H1 (cell line): ENCODE results near the gene UMODL1. TPM values are rescaled to one million over a fixed set of nuclear protein-coding genes. Genes with fewer than 3 reads are reported as not detected.

Experiments used
- CTCF ChIA-PET: fragments of 300-600 bp; sonication (Branson Sonifier 250); formaldehyde crosslinking; loops from one replicate; lab custom pipeline; 2021; ENCODE audit not compliant: partially characterized antibody; lab: Charles Lee
- POLR2A ChIA-PET: fragments of 300-600 bp; sonication (Branson Sonifier 250); formaldehyde crosslinking; loops from one replicate; lab custom pipeline; 2021; ENCODE audit warnings: inconsistent platforms; ENCODE audit not compliant: partially characterized antibody; lab: Charles Lee
- DNase-seq, 2 experiments: peaks; one replicate each; pipeline versions ENCODE4 v3.0.0 to v3.0.0-alpha.2; 2010 to 2022; ENCODE audit warnings: low spot score in 2 of 2, low read depth in 1 of 2, mixed read lengths in 1 of 2
- FAIRE-seq: peaks from 2 replicates; lab custom pipeline; 2011; peaks lifted over from hg19 to GRCh38; lab: Jason Lieb, UNC
- H2AFZ ChIP-seq: 2 replicates; pipeline ENCODE4 v1.8.1; 2012; ENCODE audit warnings: low read length, inconsistent platforms
- H2AK5ac ChIP-seq: 2 replicates; pipeline ENCODE4 v1.6.1; 2013; ENCODE audit warnings: low read depth, low read length
- H2BK120ac ChIP-seq: replicated peaks from 2 replicates; pipeline ENCODE3; 2013; ENCODE audit warnings: low read depth, low read length, inconsistent platforms
- H2BK12ac ChIP-seq: 2 replicates; pipeline ENCODE4 v1.6.1; 2013; ENCODE audit warnings: low read depth, low read length
- H2BK15ac ChIP-seq: 2 replicates; pipeline ENCODE4 v1.6.1; 2013; ENCODE audit warnings: low read length
- H2BK20ac ChIP-seq: 2 replicates; pipeline ENCODE4 v1.6.1; 2013; ENCODE audit warnings: low read length
- H2BK5ac ChIP-seq: 2 replicates; pipeline ENCODE4 v1.6.1; 2013; ENCODE audit warnings: low read depth, low read length
- H3K14ac ChIP-seq: 2 replicates; pipeline ENCODE4 v1.6.1; 2013; ENCODE audit warnings: inconsistent platforms; ENCODE audit not compliant: insufficient read length
- H3K18ac ChIP-seq: 2 replicates; pipeline ENCODE4 v1.6.1; 2013; ENCODE audit warnings: low read length; ENCODE audit errors: extremely low read depth
- H3K23ac ChIP-seq: 2 replicates; pipeline ENCODE4 v1.6.1; 2013; ENCODE audit warnings: inconsistent platforms; ENCODE audit not compliant: insufficient read length
- H3K23me2 ChIP-seq: 2 replicates; pipeline ENCODE4 v1.6.1; 2013; ENCODE audit warnings: low read depth, low read length
- H3K27ac ChIP-seq: 2 replicates; pipeline ENCODE4 v1.6.1; 2011; ENCODE audit warnings: low read depth, low read length, inconsistent platforms
- H3K27me3 ChIP-seq, 4 experiments: replicated peaks in 1 of 4; 1 replicate in 1 of 4; 2 replicates in 3 of 4; pipeline versions ENCODE4 v1.6.1 to v1.8.1; 2011 to 2013; ENCODE audit warnings: low read length in 3 of 4, mild to moderate bottlenecking in 3 of 4, inconsistent platforms in 2 of 4, mixed read lengths in 2 of 4, moderate library complexity in 1 of 4; ENCODE audit not compliant: control insufficient read depth in 3 of 4, insufficient read depth in 3 of 4; ENCODE audit errors: extremely low read depth in 1 of 4
- H3K36me3 ChIP-seq, 4 experiments: 2 replicates each; pipeline versions ENCODE4 v1.6.1 to v1.8.1; 2011 to 2013; ENCODE audit warnings: mild to moderate bottlenecking in 4 of 4, low read length in 3 of 4, moderate library complexity in 2 of 4, control low read depth in 1 of 4, inconsistent platforms in 1 of 4; ENCODE audit not compliant: insufficient read depth in 4 of 4, control insufficient read depth in 2 of 4
- H3K4ac ChIP-seq: replicated peaks from 2 replicates; pipeline ENCODE3; 2013; ENCODE audit warnings: low read length, low read depth, mixed read lengths, inconsistent platforms; ENCODE audit not compliant: insufficient read length
- H3K4me1 ChIP-seq, 4 experiments: replicated peaks in 1 of 4; 1 replicate in 1 of 4; 2 replicates in 3 of 4; pipeline versions ENCODE4 v1.6.1 to v1.8.1; 2011 to 2013; ENCODE audit warnings: low read length in 3 of 4, inconsistent platforms in 2 of 4, mixed read lengths in 1 of 4; ENCODE audit not compliant: insufficient read depth in 4 of 4, control insufficient read depth in 3 of 4
- H3K4me2 ChIP-seq, 2 experiments: 2 replicates each; pipeline versions ENCODE4 v1.6.1 to v1.8.1; 2011 to 2013; ENCODE audit warnings: low read depth in 2 of 2, low read length in 2 of 2, control low read depth in 1 of 2, inconsistent platforms in 1 of 2, mild to moderate bottlenecking in 1 of 2; ENCODE audit not compliant: insufficient read depth in 1 of 2
- H3K4me3 ChIP-seq, 4 experiments: fragments of 200-600, 300-600 bp in 1 of 4; sonication (generic), shearing (Covaris generic), sonication (Bioruptor Twin) in 1 of 4; 2 replicates each; pipeline versions ENCODE4 v1.5.1 to v1.8.1; 2011 to 2016; ENCODE audit warnings: low read length in 4 of 4, low read depth in 3 of 4, control low read depth in 2 of 4, inconsistent platforms in 2 of 4, mild to moderate bottlenecking in 2 of 4, mixed read lengths in 1 of 4, moderate library complexity in 1 of 4; ENCODE audit not compliant: insufficient read depth in 2 of 4; ENCODE audit errors: extremely low read depth in 1 of 4
- H3K56ac ChIP-seq: replicated peaks from 2 replicates; pipeline ENCODE3; 2013; ENCODE audit warnings: low read depth, mild to moderate bottlenecking, mixed read lengths, low read length, inconsistent platforms; ENCODE audit not compliant: insufficient read length
- H3K79me1 ChIP-seq: 2 replicates; pipeline ENCODE4 v1.6.1; 2013; ENCODE audit warnings: low read depth, low read length, control low read depth
- H3K79me2 ChIP-seq, 2 experiments: 2 replicates each; pipeline versions ENCODE4 v1.6.1 to v1.8.1; 2012 to 2013; ENCODE audit warnings: low read length in 2 of 2, mild to moderate bottlenecking in 2 of 2, inconsistent platforms in 1 of 2; ENCODE audit not compliant: insufficient read depth in 2 of 2, control insufficient read depth in 1 of 2
- H3K9ac ChIP-seq, 4 experiments: replicated peaks in 1 of 4; 1 replicate in 1 of 4; 2 replicates in 3 of 4; pipeline versions ENCODE4 v1.6.1 to v1.8.1; 2011 to 2013; ENCODE audit warnings: low read depth in 3 of 4, low read length in 3 of 4, control low read depth in 2 of 4, mild to moderate bottlenecking in 2 of 4, moderate library complexity in 2 of 4, inconsistent platforms in 1 of 4; ENCODE audit errors: extremely low read depth in 1 of 4
- H3K9me3 ChIP-seq, 2 experiments: 2 replicates each; pipeline versions ENCODE4 v1.6.1 to v1.8.1; 2012 to 2013; ENCODE audit warnings: mild to moderate bottlenecking in 2 of 2, moderate library complexity in 2 of 2, control low read depth in 1 of 2, inconsistent platforms in 1 of 2, low read depth in 1 of 2, low read length in 1 of 2, mixed read lengths in 1 of 2; ENCODE audit not compliant: insufficient read depth in 2 of 2
- H4K20me1 ChIP-seq, 2 experiments: replicated peaks in 1 of 2; 2 replicates each; pipeline versions ENCODE3 to v1.8.1; 2011 to 2013; ENCODE audit warnings: inconsistent platforms in 2 of 2, low read length in 2 of 2, mild to moderate bottlenecking in 1 of 2; ENCODE audit not compliant: insufficient read depth in 2 of 2, control insufficient read depth in 1 of 2
- H4K5ac ChIP-seq: 2 replicates; pipeline ENCODE4 v1.6.1; 2013; ENCODE audit warnings: low read length, low read depth, mixed read lengths, inconsistent platforms; ENCODE audit not compliant: insufficient read length
- H4K8ac ChIP-seq: 2 replicates; pipeline ENCODE4 v1.8.0; 2013; ENCODE audit warnings: mild to moderate bottlenecking, moderate library complexity, low read length, inconsistent platforms; ENCODE audit not compliant: insufficient read depth; ENCODE audit errors: extremely low read depth
- H4K91ac ChIP-seq: replicated peaks from 2 replicates; pipeline ENCODE3; 2013; ENCODE audit warnings: low read length, mixed read lengths, inconsistent platforms; ENCODE audit not compliant: insufficient read length
- CTBP2 ChIP-seq: IDR thresholded peaks from 2 replicates; pipeline ENCODE4 v1.7.0; 2011; ENCODE audit warnings: borderline replicate concordance, mild to moderate bottlenecking, moderate library complexity, mixed read lengths, low read length; ENCODE audit not compliant: insufficient read depth, insufficient read length
- SRF ChIP-seq: IDR thresholded peaks from 2 replicates; pipeline ENCODE4 v1.6.1; 2011; ENCODE audit warnings: mild to moderate bottlenecking, low read depth, low read length, moderate library complexity
- WGBS, 2 experiments: shearing (Covaris generic) in 1 of 2; methylation state at CpG; one replicate each; pipeline versions ENCODE4 v1.1.6 to v1.1.7; 2013 to 2015; ENCODE audit warnings: low lambda C conversion rate in 2 of 2, mixed read lengths in 2 of 2, inconsistent platforms in 1 of 2, low coverage in 1 of 2, missing lambda C conversion rate in 1 of 2; ENCODE audit not compliant: insufficient replicate concordance in 2 of 2, insufficient coverage in 1 of 2, insufficient read length in 1 of 2; ENCODE audit errors: extremely low coverage in 1 of 2, missing lambda C conversion rate in 1 of 2; 5-methylcytosine and 5-hydroxymethylcytosine counted together
- polyA plus RNA-seq, 7 experiments: library from polyadenylated mRNA; depleted of rRNA in 3 of 7; stranded (reverse) in 5 of 7; unstranded in 2 of 7; fragments of >200 nt in 5 of 7; fragments of 200-250 nt in 2 of 7; gene quantifications; 1 replicate in 5 of 7; 2 replicates in 1 of 7; 4 replicates in 1 of 7; pipeline versions ENCODE4 v1.2.1 to v1.2.3, GENCODE V29; 2011 to 2013; ENCODE audit warnings: missing spikeins in 2 of 7, mixed read lengths in 2 of 7
- total RNA-seq: library from RNA; stranded (reverse); fragmentation: NEBNext Ultra II Directional; extraction: Animal tissue kit (Norgen Biotek cat#: 25700); gene quantifications from 2 replicates; pipeline ENCODE4 v1.2.1, GENCODE V29; 2021

UMODL1 gene
- total and polyA plus RNA-seq, 2 of the 8 experiments (the other 6 are each of a cell fraction or from before 2014, with no cell fraction given): not detected

GRCh38 chr21:42038826-42039425, 32.2 kb upstream of the UMODL1 start:
- H2BK120ac ChIP-seq: no peak overlapping the region
- H3K4me1 ChIP-seq: no peaks in the 10 kb centered on the region; a peak in 1 of 7 replicates
- no peak overlapping the region for H3K4me3 ChIP-seq
- ChIA-PET POLR2A (no interaction called here), CTCF (interaction anchor here (0.7 to 2.9 kb wide), 5 partner anchors 11 to 343 kb away, joined by 3 to 7 read pairs (median 6); no protein-coding TSS in a partner anchor)
- no peak overlapping the region for H3K18ac ChIP-seq
- no peaks in the 10 kb centered on the region for H3K23me2 ChIP-seq
- no peak overlapping the region for H2AK5ac ChIP-seq
- no peak overlapping the region for H2BK15ac ChIP-seq
- no peaks in the 10 kb centered on the region for H3K79me1 ChIP-seq
- no peak overlapping the region for H3K56ac ChIP-seq
- no peaks in the 10 kb centered on the region; a peak in 1 of 7 replicates for H3K27me3 ChIP-seq
- H3K79me2 ChIP-seq: no peaks in the 10 kb centered on the region
- DNase-seq (no peak), FAIRE-seq (no peak)
- H3K27ac ChIP-seq: no peak overlapping the region
- H4K91ac ChIP-seq: no peak overlapping the region
- no peak overlapping the region for H2AFZ ChIP-seq
- H3K4ac ChIP-seq: no peak overlapping the region
- H3K4me2 ChIP-seq: no peak overlapping the region
- no peak overlapping the region for H4K5ac ChIP-seq
- no peak overlapping the region for H4K8ac ChIP-seq
- no peak overlapping the region for H2BK12ac ChIP-seq
- H2BK5ac ChIP-seq: no peak overlapping the region
- no peak overlapping the region for H3K9ac ChIP-seq
- no peaks in the 10 kb centered on the region for H3K9me3 ChIP-seq
- H2BK20ac ChIP-seq: no peak overlapping the region
- no peaks in the 10 kb centered on the region for H3K36me3 ChIP-seq
- H3K23ac ChIP-seq: no peak overlapping the region
- H4K20me1 ChIP-seq: no peaks in the 10 kb centered on the region
- WGBS, 2 experiments: 89% methylated on average over 8 of the region's 8 CpGs; no CpG with 5 or more reads in 1 of the 2 experiments
- H3K14ac ChIP-seq: no peak overlapping the region
- TF ChIP-seq CTBP2 (no peak), SRF (no peak)
